GM12891 (cell line): ENCODE results near the gene FOXR2. TPM values are rescaled to one million over a fixed set of nuclear protein-coding genes. Genes with fewer than 3 reads are reported as not detected.

Experiments
- DNase-seq: peaks from one replicate; pipeline ENCODE4 v3.0.0; 2011; ENCODE audit warnings: low spot score; ENCODE audit not compliant: insufficient read length
- FAIRE-seq: peaks from 2 replicates; lab custom pipeline; 2011; peaks lifted over from hg19 to GRCh38; lab: Jason Lieb, UNC
- PAX5 ChIP-seq: IDR thresholded peaks from 2 replicates; pipeline ENCODE4 v1.6.1; 2011; ENCODE audit warnings: low read length, moderate library complexity, mild to moderate bottlenecking; ENCODE audit not compliant: insufficient read depth, severe bottlenecking
- POLR2A ChIP-seq: IDR thresholded peaks from 2 replicates; pipeline ENCODE4 v1.6.1; 2011; ENCODE audit warnings: low read depth, low read length, control low read depth
- POLR2AphosphoS5 ChIP-seq: IDR thresholded peaks from 2 replicates; pipeline ENCODE4 v1.6.1; 2011; ENCODE audit warnings: low read depth, low read length, control low read depth
- POU2F2 ChIP-seq: IDR thresholded peaks from 2 replicates; pipeline ENCODE4 v1.6.1; 2011; ENCODE audit warnings: low read depth, mild to moderate bottlenecking, control low read depth, low read length, moderate library complexity
- SPI1 ChIP-seq: IDR thresholded peaks from 2 replicates; pipeline ENCODE4 v1.6.1; 2011; ENCODE audit warnings: low read depth, low read length, control low read depth
- TAF1 ChIP-seq: IDR thresholded peaks from 2 replicates; pipeline ENCODE4 v1.6.1; 2011; ENCODE audit warnings: low read depth, low read length, control low read depth
- polyA plus RNA-seq: library from polyadenylated mRNA; unstranded; fragments of >200 nt; gene quantifications from one replicate; pipeline ENCODE4 v1.2.1, GENCODE V29; 2012; ENCODE audit warnings: low read depth, missing spikeins, inconsistent platforms; ENCODE audit not compliant: missing spikeins

Gene FOXR2, protein sequence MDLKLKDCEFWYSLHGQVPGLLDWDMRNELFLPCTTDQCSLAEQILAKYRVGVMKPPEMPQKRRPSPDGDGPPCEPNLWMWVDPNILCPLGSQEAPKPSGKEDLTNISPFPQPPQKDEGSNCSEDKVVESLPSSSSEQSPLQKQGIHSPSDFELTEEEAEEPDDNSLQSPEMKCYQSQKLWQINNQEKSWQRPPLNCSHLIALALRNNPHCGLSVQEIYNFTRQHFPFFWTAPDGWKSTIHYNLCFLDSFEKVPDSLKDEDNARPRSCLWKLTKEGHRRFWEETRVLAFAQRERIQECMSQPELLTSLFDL
- not detected for polyA plus RNA-seq

DNA sequence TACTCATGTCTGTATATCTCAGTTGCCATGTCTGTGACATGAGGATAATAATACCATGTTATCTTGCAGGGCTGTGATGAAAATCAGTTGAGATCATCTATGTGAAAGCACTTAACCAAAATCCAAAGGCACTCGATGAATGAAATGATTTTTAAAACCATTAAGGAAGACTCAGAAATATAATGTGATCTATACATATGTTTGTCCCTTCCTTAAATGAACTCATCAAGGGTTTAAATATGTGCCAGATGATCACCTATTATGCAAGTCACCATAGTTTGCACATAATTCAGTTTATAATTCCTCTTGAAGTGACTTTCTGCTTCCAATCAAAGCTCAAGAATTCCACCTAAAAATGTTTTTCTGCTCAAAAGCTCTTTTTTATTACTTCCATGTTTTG lies at the start of gene FOXR2:
Gene FOXR2 (plus strand): TSS at position 301 of the 400 bp plus-strand sequence. CDS start 312 bp downstream, outside the sequence.
- FAIRE-seq (no peak), DNase-seq (no peak)
- TF ChIP-seq POLR2AphosphoS5 (no peak), SPI1 (no peak)

- no peak for FAIRE-seq
- TF ChIP-seq SPI1 (no peak), POU2F2 (no peak), POLR2A (no peak), TAF1 (no peak), POLR2AphosphoS5 (no peak), PAX5 (no peak)
These were observed 44.1 kb upstream of the FOXR2 start for GRCh38 chrX:55579115-55579514.

GRCh38 chrX:55582447-55582846 lies 40.8 kb upstream of the FOXR2 start:
- TF ChIP-seq TAF1 (no peak), SPI1 (no peak), POLR2AphosphoS5 (no peak), POU2F2 (no peak), POLR2A (no peak), PAX5 (no peak)
- no peak for FAIRE-seq
- DNase-seq: no peak

More at GRCh38 chrX:55579115-55579514, 44.1 kb upstream of the FOXR2 start:
- no peak for DNase-seq

GRCh38 chrX:55593296-55593695 lies 29.9 kb upstream of the FOXR2 start:
- no peak for DNase-seq
- FAIRE-seq: no peak
- TF ChIP-seq POLR2A (no peak), POU2F2 (no peak), TAF1 (no peak), POLR2AphosphoS5 (no peak), SPI1 (no peak), PAX5 (no peak)

GRCh38 chrX:55593756-55594257 lies 29.4 kb upstream of the FOXR2 start:
- no peak for DNase-seq
- FAIRE-seq: no peak
- TF ChIP-seq PAX5 (no peak), POLR2A (no peak), TAF1 (no peak), SPI1 (no peak), POLR2AphosphoS5 (no peak), POU2F2 (no peak)

GRCh38 chrX:55598333-55598732 lies 24.9 kb upstream of the FOXR2 start:
- FAIRE-seq: no peak

DNA sequence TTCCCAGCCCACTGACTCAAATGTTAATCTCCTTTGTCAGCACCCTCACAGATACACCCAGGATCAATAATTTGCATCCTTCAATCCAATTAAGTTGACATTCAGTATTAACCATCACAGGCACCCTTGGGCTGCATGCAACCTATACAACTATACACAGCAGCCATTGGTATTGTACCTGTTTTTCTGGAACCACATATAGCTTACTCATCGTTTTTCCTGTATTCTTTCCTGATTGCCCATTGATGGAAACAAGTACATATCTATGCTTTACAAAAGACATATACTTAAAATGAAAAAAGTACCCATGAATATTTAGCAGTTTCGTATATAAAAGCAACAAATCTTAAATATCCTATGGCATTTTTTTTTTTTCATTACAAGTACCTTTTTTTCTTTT lies 3.7 kb upstream of the FOXR2 start:
- FAIRE-seq: no peak
- no peak for DNase-seq
- TF ChIP-seq SPI1 (no peak), POLR2A (no peak)

More at GRCh38 chrX:55598333-55598732, 24.9 kb upstream of the FOXR2 start:
- no peak for TF ChIP-seq POLR2AphosphoS5
- TF ChIP-seq POLR2A: no peak
- TF ChIP-seq PAX5: no peak
- no peak for TF ChIP-seq POU2F2
- TF ChIP-seq SPI1: no peak
- TF ChIP-seq TAF1: no peak
- no peak for DNase-seq

GRCh38 chrX:55624403-55624802 lies 1.2 kb downstream of the FOXR2 start:
- TF ChIP-seq POLR2AphosphoS5 (no peak), SPI1 (no peak), POLR2A (no peak), PAX5 (no peak)
- no peak for DNase-seq
- FAIRE-seq: no peak

DNA sequence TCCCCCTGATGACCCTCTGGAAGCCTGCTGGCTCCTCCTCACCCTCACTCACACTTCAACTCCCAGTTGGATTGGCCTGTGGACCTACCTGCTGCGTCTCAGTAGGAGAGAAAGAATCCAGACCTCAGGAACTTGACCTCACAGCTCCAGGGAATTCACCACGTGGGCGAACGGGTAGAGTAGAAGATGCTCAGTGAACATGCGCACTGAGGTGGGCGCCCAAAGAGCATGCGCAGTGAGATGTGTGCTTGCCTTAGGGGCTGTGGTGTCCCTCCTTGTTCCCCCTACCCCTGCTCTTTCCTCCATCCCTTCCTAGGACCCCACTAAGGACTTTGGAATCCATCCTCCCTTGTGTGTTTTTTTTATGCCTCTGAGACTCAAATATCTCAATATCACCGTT lies 12.9 kb downstream of the FOXR2 start:
- TF ChIP-seq SPI1 (no peak), POU2F2 (no peak), TAF1 (no peak), POLR2AphosphoS5 (no peak)
- DNase-seq (no peak), FAIRE-seq (no peak)

- FAIRE-seq (no peak), DNase-seq (no peak)
- TF ChIP-seq POLR2A (no peak), POLR2AphosphoS5 (no peak), PAX5 (no peak), POU2F2 (no peak), SPI1 (no peak), TAF1 (no peak)
These were observed 15.7 kb downstream of the FOXR2 start for GRCh38 chrX:55638933-55639332.
